Left cardiac atrium (tissue), 4 donors: ENCODE data around the gene TMEM239. TPM values are rescaled to one million over a fixed set of nuclear protein-coding genes. Genes with fewer than 3 reads are reported as not detected.
A peak's percentile ranks its signal among the peaks of the same experiment; 100 is the strongest.
"Not testable (repeated sequence)": the region's sequence is repeated elsewhere in the genome, so short reads cannot be mapped to it uniquely, and the experiment has no call there.

ENCODE experiments used
- ATAC-seq, 2 donors: fragments of 200-7000 bp; cut with Tn5 transposase; one replicate each; pipeline ENCODE4 v1.9.1; 2020; ENCODE audit warnings: mild to moderate bottlenecking in 2 of 2, moderate library complexity in 2 of 2
- DNase-seq: peaks from one replicate; pipeline ENCODE4 v3.0.0-alpha.2; 2020
- intact Hi-C, 2 donors: fragments of 100-400 bp; cut with DNase I; formaldehyde crosslinking; loops; one replicate each; pipeline versions ENCODE4 v1.14.1 to v1.15.1; 2022 to 2023
- total RNA-seq, 2 donors: library from RNA; stranded (reverse); fragmentation: NEBNext Ultra II Directional; extraction: Animal tissue kit (Norgen Biotek cat#: 25700); gene quantifications; one replicate each; pipeline ENCODE4 v1.2.1, GENCODE V29; 2021
- donor health status: DM: no; HTN: yes; CAD: no.
- donor health status: DM: no; HTN: yes; CAD: no; lungs with severe emphysema.
- donor health status: DM: yes; HTN: yes; CAD: no.
- donor health status: Dilated cardiomyopathy.

TMEM239 gene
- total RNA-seq, 2 donors from 2014 or later, result not detected

- no peak for DNase-seq
- ATAC-seq, result no peak
- intact Hi-C loops, result no loop called here
Measured at GRCh38 chr20:2817341-2817726, 1.2 kb downstream of the TMEM239 start.

GRCh38 chr20:2817891-2818595 is 1.9 kb downstream of the TMEM239 start:
- intact Hi-C loops, result no loop called here
- DNase-seq (no peak), ATAC-seq (peak in 1 of 2 donors; percentile 64)

- DNase-seq, result no peak
Measured at GRCh38 chr20:2820084-2820895, 4.1 kb downstream of the TMEM239 start.

GRCh38 chr20:2820896-2821869 is 5.0 kb downstream of the TMEM239 start:
- intact Hi-C loops, result no loop called here

More at GRCh38 chr20:2820084-2820895, 4.1 kb downstream of the TMEM239 start:
- intact Hi-C loops, result no loop called here
- ATAC-seq, result peak; percentile 70 to 86

GRCh38 chr20:2822073-2822472 is 5.9 kb downstream of the TMEM239 start:
- intact Hi-C loops, result no loop called here
- DNase-seq (no peak), ATAC-seq (no peak)

More at GRCh38 chr20:2820896-2821869, 5.0 kb downstream of the TMEM239 start:
- DNase-seq (no peak), ATAC-seq (peak; percentile 45 to 49)

- DNase-seq (no peak), ATAC-seq (no peak)
- intact Hi-C loops, result no loop called here
Measured at GRCh38 chr20:2825761-2826160, 9.6 kb downstream of the TMEM239 start.

GRCh38 chr20:2826655-2827054 is 10.5 kb downstream of the TMEM239 start:
- ATAC-seq (no peak), DNase-seq (no peak)
- intact Hi-C loops, result no loop called here

- intact Hi-C loops, result no loop called here
- no peak for ATAC-seq
- no peak for DNase-seq
Measured at GRCh38 chr20:2829376-2829775, 13.2 kb downstream of the TMEM239 start.

- ATAC-seq, DNase-seq: not testable (repeated sequence)
- intact Hi-C loops, result loop anchor here in 1 of 2 donors (10.0 kb wide), 1 partner anchor 166 kb away; the partner anchor contains the start of gene IDH3B
Measured at GRCh38 chr20:2831206-2831605, 15.0 kb downstream of the TMEM239 start.

GRCh38 chr20:2833761-2834160 is 17.6 kb downstream of the TMEM239 start:
- DNase-seq (no peak), ATAC-seq (no peak)
- intact Hi-C loops, result loop anchor here in 1 of 2 donors (10.0 kb wide), 1 partner anchor 169 kb away; the partner anchor contains the start of gene IDH3B

- DNase-seq, result no peak
- intact Hi-C loops, result loop anchor here in 1 of 2 donors (10.0 kb wide), 1 partner anchor 170 kb away; the partner anchor contains the start of gene IDH3B
- ATAC-seq, result no peak
Measured at GRCh38 chr20:2834401-2835110, 18.4 kb downstream of the TMEM239 start.

GRCh38 chr20:2835331-2835796 is 19.2 kb downstream of the TMEM239 start:
- intact Hi-C loops, result loop anchor here in 1 of 2 donors (10.0 kb wide), 1 partner anchor 171 kb away; the partner anchor contains the start of gene IDH3B
- DNase-seq (no peak), ATAC-seq (no peak)

GRCh38 chr20:2836035-2836434 is 19.9 kb downstream of the TMEM239 start:
- intact Hi-C loops, result loop anchor here in 1 of 2 donors (10.0 kb wide), 1 partner anchor 171 kb away; the partner anchor contains the start of gene IDH3B
- ATAC-seq (no peak), DNase-seq (no peak)

GRCh38 chr20:2837221-2837960 is 21.2 kb downstream of the TMEM239 start:
- DNase-seq, result no peak
- intact Hi-C loops, result loop anchor here in 1 of 2 donors (10.0 kb wide), 1 partner anchor 173 kb away; the partner anchor contains the start of gene IDH3B
- ATAC-seq, result no peak

- ATAC-seq (no peak), DNase-seq (no peak)
- intact Hi-C loops, result loop anchor here in 1 of 2 donors (10.0 kb wide), 1 partner anchor 173 kb away; the partner anchor contains the start of gene IDH3B
Measured at GRCh38 chr20:2838170-2838797, 22.1 kb downstream of the TMEM239 start.

- intact Hi-C loops, result loop anchor here in 1 of 2 donors (10.0 kb wide), 1 partner anchor 174 kb away; the partner anchor contains the start of gene IDH3B
- DNase-seq (no peak), ATAC-seq (no peak)
Measured at GRCh38 chr20:2838847-2839671, 22.9 kb downstream of the TMEM239 start.
